ENCODE measurements around the gene TUBA1B.
"Not testable (repeated sequence)": the region's sequence is repeated elsewhere in the genome, so short reads cannot be mapped to it uniquely, and the experiment has no call there.

The TUBA1B gene

GRCh38 chr12:49130151-49131050 lies 794 bp downstream of the TUBA1B start:
- peaks cover 67% of the 10 kb centered on the region for H3F3A ChIP-seq (ENCODE audit: control insufficient read depth, insufficient read depth)
- H3K27me3 ChIP-seq (ENCODE audit: control insufficient read depth, low read length), result peaks cover 2% of the 10 kb centered on the region; the same call in 1 of the 2 replicates
- peaks cover 37% of the 10 kb centered on the region for H3K4me1 ChIP-seq (ENCODE audit: control insufficient read depth, low read length)
- no peaks in the 10 kb centered on the region for H3K9me3 ChIP-seq (ENCODE audit: control insufficient read depth, insufficient read depth, low read length)
- peaks cover 14% of the 10 kb centered on the region for H4K20me1 ChIP-seq (ENCODE audit: control insufficient read depth, insufficient read depth, low read depth, low read length)
- TF ChIP-seq, protein P1, sequence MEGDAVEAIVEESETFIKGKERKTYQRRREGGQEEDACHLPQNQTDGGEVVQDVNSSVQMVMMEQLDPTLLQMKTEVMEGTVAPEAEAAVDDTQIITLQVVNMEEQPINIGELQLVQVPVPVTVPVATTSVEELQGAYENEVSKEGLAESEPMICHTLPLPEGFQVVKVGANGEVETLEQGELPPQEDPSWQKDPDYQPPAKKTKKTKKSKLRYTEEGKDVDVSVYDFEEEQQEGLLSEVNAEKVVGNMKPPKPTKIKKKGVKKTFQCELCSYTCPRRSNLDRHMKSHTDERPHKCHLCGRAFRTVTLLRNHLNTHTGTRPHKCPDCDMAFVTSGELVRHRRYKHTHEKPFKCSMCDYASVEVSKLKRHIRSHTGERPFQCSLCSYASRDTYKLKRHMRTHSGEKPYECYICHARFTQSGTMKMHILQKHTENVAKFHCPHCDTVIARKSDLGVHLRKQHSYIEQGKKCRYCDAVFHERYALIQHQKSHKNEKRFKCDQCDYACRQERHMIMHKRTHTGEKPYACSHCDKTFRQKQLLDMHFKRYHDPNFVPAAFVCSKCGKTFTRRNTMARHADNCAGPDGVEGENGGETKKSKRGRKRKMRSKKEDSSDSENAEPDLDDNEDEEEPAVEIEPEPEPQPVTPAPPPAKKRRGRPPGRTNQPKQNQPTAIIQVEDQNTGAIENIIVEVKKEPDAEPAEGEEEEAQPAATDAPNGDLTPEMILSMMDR (IDR thresholded peaks at IDR 0.05; ENCODE audit: low read depth, low read length, poor library complexity, severe bottlenecking), result peak; percentile 98
- no peak for TF ChIP-seq EZH2phosphoT487 (IDR thresholded peaks at IDR 0.05; ENCODE audit: borderline replicate concordance, low read length)
- H3K4me2 ChIP-seq (ENCODE audit: low read length), result peak overlapping the region; percentile 94
- H3K79me2 ChIP-seq (ENCODE audit: control insufficient read depth, low read length), result peaks cover 55% of the 10 kb centered on the region
- peak overlapping the region; percentile 99 for H3K4me3 ChIP-seq (ENCODE audit: low read length)
- H3K9me2 ChIP-seq (replicated peaks; ENCODE audit: control insufficient read depth, low read length), result no peaks in the 10 kb centered on the region
- peaks cover 42% of the 10 kb centered on the region for H3K36me3 ChIP-seq (ENCODE audit: control insufficient read depth, low read length)
- H3K27ac ChIP-seq (ENCODE audit: low read depth, low read length), result peak overlapping the region; percentile 100

GRCh38 chr12:49129332-49130150 lies 1.7 kb downstream of the TUBA1B start:
- Histone ChIP-seq H3K9me2 (replicated peaks; ENCODE audit: control insufficient read depth, low read length) (no peaks in the 10 kb centered on the region), H3K79me2 (ENCODE audit: control insufficient read depth, low read length) (peaks cover 50% of the 10 kb centered on the region), H3K4me2 (ENCODE audit: low read length) (peak overlapping the region; percentile 94), H4K20me1 (ENCODE audit: control insufficient read depth, insufficient read depth, low read depth, low read length) (peaks cover 14% of the 10 kb centered on the region), H3K4me1 (ENCODE audit: control insufficient read depth, low read length) (peaks cover 33% of the 10 kb centered on the region), H3K4me3 (ENCODE audit: low read length) (peak overlapping the region; percentile 99), H3K9me3 (ENCODE audit: control insufficient read depth, insufficient read depth, low read length) (no peaks in the 10 kb centered on the region), H3K27me3 (ENCODE audit: control insufficient read depth, low read length) (peaks cover 2% of the 10 kb centered on the region; the same call in 1 of the 2 replicates), H3K36me3 (ENCODE audit: control insufficient read depth, low read length) (peaks cover 42% of the 10 kb centered on the region), H3K27ac (ENCODE audit: low read depth, low read length) (peak overlapping the region; percentile 100), H3F3A (ENCODE audit: control insufficient read depth, insufficient read depth) (peaks cover 68% of the 10 kb centered on the region)
- TF ChIP-seq, protein P1 (IDR thresholded peaks at IDR 0.05; ENCODE audit: low read depth, low read length, poor library complexity, severe bottlenecking), result no peak
- TF ChIP-seq EZH2phosphoT487 (IDR thresholded peaks at IDR 0.05; ENCODE audit: borderline replicate concordance, low read length), result no peak

- not testable (repeated sequence) for H3K9me2 ChIP-seq (replicated peaks; ENCODE audit: control insufficient read depth, low read length); H3K4me2 ChIP-seq (ENCODE audit: low read length); H3K9me3 ChIP-seq (ENCODE audit: control insufficient read depth, insufficient read depth, low read length); H3K27me3 ChIP-seq (ENCODE audit: control insufficient read depth, low read length); H3K27ac ChIP-seq (ENCODE audit: low read depth, low read length); H3K4me3 ChIP-seq (ENCODE audit: low read length)
- Histone ChIP-seq H3K36me3 (ENCODE audit: control insufficient read depth, low read length) (peaks cover 41% of the 10 kb centered on the region), H3K79me2 (ENCODE audit: control insufficient read depth, low read length) (peaks cover 37% of the 10 kb centered on the region), H3F3A (ENCODE audit: control insufficient read depth, insufficient read depth) (peaks cover 62% of the 10 kb centered on the region), H3K4me1 (ENCODE audit: control insufficient read depth, low read length) (peaks cover 21% of the 10 kb centered on the region), H4K20me1 (ENCODE audit: control insufficient read depth, insufficient read depth, low read depth, low read length) (peaks cover 14% of the 10 kb centered on the region)
These were observed 3.2 kb downstream of the TUBA1B start for GRCh38 chr12:49127971-49128370.

All from DOHH2 (cell line).